ENCODE measurements around the gene NUP93. TPM values are rescaled to one million over a fixed set of nuclear protein-coding genes. Genes with fewer than 3 reads are reported as not detected.

The NUP93 gene
- total and polyA plus RNA-seq, 9 of the 15 experiments (the other 6 are each of a cell fraction or from before 2014, with no cell fraction given), result 92.0 to 162 (median 121) TPM

DNA sequence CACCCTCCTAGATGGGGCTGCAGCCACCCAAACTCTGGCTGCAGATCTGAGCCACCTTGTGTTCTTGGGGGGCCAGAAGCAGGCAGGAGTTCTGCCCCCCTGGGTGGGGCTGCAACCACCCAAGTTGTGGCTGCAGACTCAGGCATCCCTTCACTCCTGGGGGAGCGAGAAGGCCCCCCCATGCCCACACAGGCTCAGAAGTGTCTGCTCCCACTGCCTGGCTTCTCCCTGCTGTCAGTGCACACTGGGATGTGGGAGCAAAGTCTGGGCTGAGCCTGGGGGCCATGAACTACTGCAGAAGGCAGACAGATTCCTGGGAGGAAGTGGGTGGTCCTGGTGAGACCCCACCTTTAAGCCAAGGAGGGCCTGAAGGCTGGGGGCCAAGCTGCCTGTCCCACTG lies 34.7 kb upstream of the NUP93 start:
- no peak overlapping the region for H3K4me3 ChIP-seq
- H3K9me1 ChIP-seq (ENCODE audit: control insufficient read depth, insufficient read depth, low read length), result no peaks in the 10 kb centered on the region
- no peaks in the 10 kb centered on the region for H3K9me3 ChIP-seq (replicated peaks; ENCODE audit: control insufficient read depth, insufficient read depth, low read depth, low read length)
- no peak overlapping the region for H3K9ac ChIP-seq (ENCODE audit: insufficient read depth in 1 of 2, low read depth in 2 of 2, low read length in 2 of 2)
- POLR2A ChIA-PET, result no interaction called here
- peaks cover 0 to 30% of the 10 kb centered on the region in 2 experiments; a peak in 2 of 5 replicates for H3K27me3 ChIP-seq (ENCODE audit: control insufficient read depth in 2 of 2, insufficient read depth in 2 of 2, low read length in 2 of 2)
- H3K36me3 ChIP-seq (ENCODE audit: control insufficient read depth, insufficient read depth, low read length), result no peaks in the 10 kb centered on the region
- H4K20me1 ChIP-seq (replicated peaks; ENCODE audit: control insufficient read depth, insufficient read depth, low read length), result no peaks in the 10 kb centered on the region
- CTCF ChIA-PET (ENCODE audit: low intra/inter-chr PET ratio), result no interaction called here
- BruUV-seq (replicated peaks), result no TSS peak
- no peaks in the 10 kb centered on the region; a peak in 1 of 5 replicates for H3K4me1 ChIP-seq (replicated peaks in 1 of 2; ENCODE audit: control insufficient read depth in 2 of 2, insufficient read depth in 2 of 2, low read length in 2 of 2)
- no peak overlapping the region for H2AFZ ChIP-seq (ENCODE audit: low read depth, low read length)
- in situ Hi-C loops (cut with MboI), result no loop called here
- DNase-seq (ENCODE audit: extremely low read depth in 1 of 4, low spot score in 3 of 4), result no peak
- WGBS (ENCODE audit: insufficient coverage, low coverage, missing lambda C conversion rate), result 0% methylated on average over 1 of the region's 1 CpG
- H3K27ac ChIP-seq (ENCODE audit: extremely low read depth, low read depth, low read length), result no peak overlapping the region
- H3K79me2 ChIP-seq (ENCODE audit: control insufficient read depth, insufficient read depth, low read length), result no peaks in the 10 kb centered on the region
- no peak overlapping the region for H3K4me2 ChIP-seq (ENCODE audit: insufficient read depth, low read length)
- TF ChIP-seq, protein P1, sequence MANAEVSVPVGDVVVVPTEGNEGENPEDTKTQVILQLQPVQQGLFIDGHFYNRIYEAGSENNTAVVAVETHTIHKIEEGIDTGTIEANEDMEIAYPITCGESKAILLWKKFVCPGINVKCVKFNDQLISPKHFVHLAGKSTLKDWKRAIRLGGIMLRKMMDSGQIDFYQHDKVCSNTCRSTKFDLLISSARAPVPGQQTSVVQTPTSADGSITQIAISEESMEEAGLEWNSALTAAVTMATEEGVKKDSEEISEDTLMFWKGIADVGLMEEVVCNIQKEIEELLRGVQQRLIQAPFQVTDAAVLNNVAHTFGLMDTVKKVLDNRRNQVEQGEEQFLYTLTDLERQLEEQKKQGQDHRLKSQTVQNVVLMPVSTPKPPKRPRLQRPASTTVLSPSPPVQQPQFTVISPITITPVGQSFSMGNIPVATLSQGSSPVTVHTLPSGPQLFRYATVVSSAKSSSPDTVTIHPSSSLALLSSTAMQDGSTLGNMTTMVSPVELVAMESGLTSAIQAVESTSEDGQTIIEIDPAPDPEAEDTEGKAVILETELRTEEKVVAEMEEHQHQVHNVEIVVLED (CRISPR knock-in tag; IDR thresholded peaks at IDR 0.05), result no peak
- TF ChIP-seq HDAC8 (tag; IDR thresholded peaks at IDR 0.05), result no peak
- no peak for TF ChIP-seq ZNF24 (IDR thresholded peaks at IDR 0.05)
- TF ChIP-seq JUND (IDR thresholded peaks at IDR 0.05; ENCODE audit: borderline replicate concordance, low read depth, low read length), result no peak
- TF ChIP-seq JUND (tag; IDR thresholded peaks at IDR 0.05; ENCODE audit: borderline replicate concordance, low read depth, low read length), result no peak
- no peak for TF ChIP-seq CBFA2T3 (IDR thresholded peaks at IDR 0.05)
- TF ChIP-seq ESRRA (IDR thresholded peaks at IDR 0.05; ENCODE audit: borderline replicate concordance, low read depth), result no peak
- TF ChIP-seq, protein P2, sequence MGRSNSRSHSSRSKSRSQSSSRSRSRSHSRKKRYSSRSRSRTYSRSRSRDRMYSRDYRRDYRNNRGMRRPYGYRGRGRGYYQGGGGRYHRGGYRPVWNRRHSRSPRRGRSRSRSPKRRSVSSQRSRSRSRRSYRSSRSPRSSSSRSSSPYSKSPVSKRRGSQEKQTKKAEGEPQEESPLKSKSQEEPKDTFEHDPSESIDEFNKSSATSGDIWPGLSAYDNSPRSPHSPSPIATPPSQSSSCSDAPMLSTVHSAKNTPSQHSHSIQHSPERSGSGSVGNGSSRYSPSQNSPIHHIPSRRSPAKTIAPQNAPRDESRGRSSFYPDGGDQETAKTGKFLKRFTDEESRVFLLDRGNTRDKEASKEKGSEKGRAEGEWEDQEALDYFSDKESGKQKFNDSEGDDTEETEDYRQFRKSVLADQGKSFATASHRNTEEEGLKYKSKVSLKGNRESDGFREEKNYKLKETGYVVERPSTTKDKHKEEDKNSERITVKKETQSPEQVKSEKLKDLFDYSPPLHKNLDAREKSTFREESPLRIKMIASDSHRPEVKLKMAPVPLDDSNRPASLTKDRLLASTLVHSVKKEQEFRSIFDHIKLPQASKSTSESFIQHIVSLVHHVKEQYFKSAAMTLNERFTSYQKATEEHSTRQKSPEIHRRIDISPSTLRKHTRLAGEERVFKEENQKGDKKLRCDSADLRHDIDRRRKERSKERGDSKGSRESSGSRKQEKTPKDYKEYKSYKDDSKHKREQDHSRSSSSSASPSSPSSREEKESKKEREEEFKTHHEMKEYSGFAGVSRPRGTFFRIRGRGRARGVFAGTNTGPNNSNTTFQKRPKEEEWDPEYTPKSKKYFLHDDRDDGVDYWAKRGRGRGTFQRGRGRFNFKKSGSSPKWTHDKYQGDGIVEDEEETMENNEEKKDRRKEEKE (IDR thresholded peaks at IDR 0.05; ENCODE audit: borderline replicate concordance in 1 of 2, control insufficient read depth in 1 of 2, low read depth in 2 of 2, low read length in 1 of 2), result no peak
- no peak for ATAC-seq
- FAIRE-seq, result no peak
- intact Hi-C loops (cut with micrococcal nuclease), result no loop called here

Measured in K562 (cell line).